Skin epidermis (tissue), 12 donors: ENCODE data around the gene RBMXL3.
A peak's percentile ranks its signal among the peaks of the same experiment; 100 is the strongest.

Source experiments
- H3K27ac ChIP-seq, 21 experiments: fragments of 200-600 bp; sonication (generic) in 11 of 21; one replicate each; pipeline ENCODE4 v1.5.0; 2020; ENCODE audit warnings: mild to moderate bottlenecking in 3 of 21, inconsistent platforms in 2 of 21, moderate library complexity in 2 of 21
- H3K4me3 ChIP-seq, 7 experiments: fragments of 200-600 bp; sonication (generic) in 2 of 7; one replicate each; pipeline ENCODE4 v1.5.0; 2020; ENCODE audit warnings: inconsistent platforms in 2 of 7, mild to moderate bottlenecking in 2 of 7, moderate library complexity in 1 of 7

RBMXL3 gene

GRCh38 chrX:115232933-115233496, 43.8 kb downstream of the RBMXL3 start:
- Histone ChIP-seq H3K27ac (peak overlapping the region in 1 of 21 experiments; percentile 43), H3K4me3 (peak overlapping the region; percentile 23 to 39 (median 29))

GRCh38 chrX:115233497-115234455, 44.6 kb downstream of the RBMXL3 start, which contains the start of gene LRCH2:
Gene LRCH2, minus strand, starts transcription at chrX:115234096. Its CDS starts 55 bp downstream, at chrX:115234041.
- H3K27ac ChIP-seq = peak within 1 kb of the TSS in 2 of 21 experiments; percentile 43 to 44
- peak within 1 kb of the TSS; percentile 23 to 39 (median 29) for H3K4me3 ChIP-seq

- no peak overlapping the region for H3K27ac ChIP-seq
- H3K4me3 ChIP-seq = no peak overlapping the region
Observed at GRCh38 chrX:115234461-115234860, 45.3 kb downstream of the RBMXL3 start.

DNA sequence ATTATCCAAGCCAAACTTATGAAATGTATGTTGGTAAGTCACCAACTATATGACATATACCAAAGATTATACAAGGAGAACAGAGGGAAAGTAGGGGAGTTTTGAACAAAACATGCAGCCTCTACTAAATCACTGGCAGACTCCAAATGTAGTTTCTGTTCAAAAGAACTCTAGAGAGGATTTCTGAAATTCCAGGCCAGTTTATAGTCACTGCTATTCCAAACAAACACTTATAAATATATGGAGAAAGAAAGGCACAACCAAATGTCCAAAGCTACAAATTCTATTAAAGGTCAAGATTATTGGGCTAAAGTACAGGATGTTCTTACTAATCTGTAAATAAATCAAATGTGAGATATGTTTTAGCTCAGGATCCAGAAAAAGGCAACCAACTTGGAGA, 47.4 kb downstream of the RBMXL3 start:
- no peak overlapping the region for H3K27ac ChIP-seq
- no peak overlapping the region for H3K4me3 ChIP-seq

GRCh38 chrX:115237056-115237455, 47.8 kb downstream of the RBMXL3 start:
- no peak overlapping the region for H3K27ac ChIP-seq
- H3K4me3 ChIP-seq = no peak overlapping the region
